A673 (cell line): ENCODE data around the gene SSTR5.

Source experiments
- CTCF ChIP-seq: fragments of 300-800, 200-600 bp; sonication (generic); conservative IDR thresholded peaks from 2 replicates; pipeline ENCODE4 v1.5.1; 2017; ENCODE audit warnings: low read depth, mild to moderate bottlenecking, antibody characterized with exemption, low read length, moderate library complexity, mixed read lengths
- EZH2 ChIP-seq: fragments of 200-600 bp; sonication (generic); IDR thresholded peaks from 2 replicates; pipeline ENCODE4 v1.6.1; 2017; ENCODE audit warnings: borderline replicate concordance, low read depth, mild to moderate bottlenecking, mixed read lengths, antibody characterized with exemption, low read length; ENCODE audit not compliant: poor library complexity, severe bottlenecking

GRCh38 chr16:1121009-1121408, 48.5 kb downstream of the SSTR5 start:
- TF ChIP-seq CTCF (no peak), EZH2 (no peak)
